ENCODE measurements around the gene MRPS31.

DNA sequence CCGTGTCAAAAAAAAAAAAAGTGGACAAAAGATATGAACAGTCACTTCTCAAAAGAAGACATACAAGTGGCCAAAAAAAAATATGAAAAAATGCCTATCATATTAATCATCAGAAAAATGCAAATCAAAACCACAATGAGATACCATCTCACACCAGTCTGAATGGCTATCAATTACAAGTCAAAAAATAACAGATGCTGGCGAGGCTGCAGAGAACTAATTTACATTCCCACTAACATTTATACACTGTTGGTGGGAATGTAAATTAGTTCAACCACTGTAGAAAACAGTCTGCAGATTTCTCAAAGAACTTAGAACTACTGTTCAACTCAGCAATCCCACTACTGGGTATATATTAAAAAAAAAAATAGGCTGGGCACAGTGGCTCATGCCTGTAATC lies 78.0 kb downstream of the MRPS31 start:
- TF ChIP-seq YY1 (IDR thresholded peaks at IDR 0.05; ENCODE audit: insufficient read depth, insufficient read length) (no peak), SUZ12 (IDR thresholded peaks at IDR 0.05; ENCODE audit: extremely low read depth, insufficient read depth, insufficient read length) (no peak)

Measured in NT2/D1 (cell line).